Measurements from ENCODE around the gene SMARCC2.
"Not testable (repeated sequence)": the region's sequence is repeated elsewhere in the genome, so short reads cannot be mapped to it uniquely, and the experiment has no call there.

Gene SMARCC2

GRCh38 chr12:56165369-56165768 lies 23.9 kb downstream of the SMARCC2 start:
- in situ Hi-C loops (cut with MboI; ENCODE audit: low sequenced_read_pairs): loop anchor here (5.0 kb wide), 1 partner anchor 33 kb away; no protein-coding TSS in a partner anchor

GRCh38 chr12:56164345-56164729 lies 24.9 kb downstream of the SMARCC2 start:
- in situ Hi-C loops (cut with MboI; ENCODE audit: low sequenced_read_pairs): no loop called here

GRCh38 chr12:56163533-56164344 lies 25.5 kb downstream of the SMARCC2 start:
- in situ Hi-C loops (cut with MboI; ENCODE audit: low sequenced_read_pairs): no loop called here

- in situ Hi-C loops (cut with MboI; ENCODE audit: low sequenced_read_pairs): no loop called here
These were observed 26.6 kb downstream of the SMARCC2 start for GRCh38 chr12:56162468-56163290.

GRCh38 chr12:56161690-56162351 lies 27.5 kb downstream of the SMARCC2 start:
- in situ Hi-C loops (cut with MboI; ENCODE audit: low sequenced_read_pairs): no loop called here

- in situ Hi-C loops (cut with MboI; ENCODE audit: low sequenced_read_pairs): no loop called here
These were observed 28.2 kb downstream of the SMARCC2 start for GRCh38 chr12:56160894-56161689.

GRCh38 chr12:56160193-56160763 lies 29.0 kb downstream of the SMARCC2 start:
- in situ Hi-C loops (cut with MboI; ENCODE audit: low sequenced_read_pairs): no loop called here

- in situ Hi-C loops (cut with MboI; ENCODE audit: low sequenced_read_pairs): no loop called here
These were observed 29.6 kb downstream of the SMARCC2 start for GRCh38 chr12:56159482-56160192.

GRCh38 chr12:56158926-56159461 lies 30.3 kb downstream of the SMARCC2 start:
- in situ Hi-C loops (cut with MboI; ENCODE audit: low sequenced_read_pairs): no loop called here

- in situ Hi-C loops (cut with MboI; ENCODE audit: low sequenced_read_pairs): no loop called here
These were observed 31.0 kb downstream of the SMARCC2 start, which contains the start of gene MYL6 for GRCh38 chr12:56158029-56158925. MYL6 (plus strand) TSS chr12:56158359; CDS start chr12:56158402, 43 bp downstream.

- in situ Hi-C loops (cut with MboI; ENCODE audit: low sequenced_read_pairs): no loop called here
These were observed 31.9 kb downstream of the SMARCC2 start for GRCh38 chr12:56157201-56158028.

GRCh38 chr12:56156464-56157200 lies 32.7 kb downstream of the SMARCC2 start:
- in situ Hi-C loops (cut with MboI; ENCODE audit: low sequenced_read_pairs): not testable (repeated sequence)

- in situ Hi-C loops (cut with MboI; ENCODE audit: low sequenced_read_pairs): no loop called here
These were observed 33.9 kb downstream of the SMARCC2 start for GRCh38 chr12:56155256-56155845.

- in situ Hi-C loops (cut with MboI; ENCODE audit: low sequenced_read_pairs): no loop called here
These were observed 34.5 kb downstream of the SMARCC2 start for GRCh38 chr12:56154818-56155217.

GRCh38 chr12:56154246-56154771 lies 35.0 kb downstream of the SMARCC2 start:
- in situ Hi-C loops (cut with MboI; ENCODE audit: low sequenced_read_pairs): no loop called here

- in situ Hi-C loops (cut with MboI; ENCODE audit: low sequenced_read_pairs): no loop called here
These were observed 35.6 kb downstream of the SMARCC2 start for GRCh38 chr12:56153678-56154065.
